NCI-H2107 treated with DMSO at 0.1 percent for 48 hours (cell line): ENCODE results near the gene FBXL17.
"Not testable (repeated sequence)": the region's sequence is repeated elsewhere in the genome, so short reads cannot be mapped to it uniquely, and the experiment has no call there.

Experiments used
- DNase-seq: peaks from one replicate; lab custom pipeline; 2025; ENCODE audit not compliant: unreplicated experiment; lab: John Stamatoyannopoulos, UW

FBXL17 gene

DNA sequence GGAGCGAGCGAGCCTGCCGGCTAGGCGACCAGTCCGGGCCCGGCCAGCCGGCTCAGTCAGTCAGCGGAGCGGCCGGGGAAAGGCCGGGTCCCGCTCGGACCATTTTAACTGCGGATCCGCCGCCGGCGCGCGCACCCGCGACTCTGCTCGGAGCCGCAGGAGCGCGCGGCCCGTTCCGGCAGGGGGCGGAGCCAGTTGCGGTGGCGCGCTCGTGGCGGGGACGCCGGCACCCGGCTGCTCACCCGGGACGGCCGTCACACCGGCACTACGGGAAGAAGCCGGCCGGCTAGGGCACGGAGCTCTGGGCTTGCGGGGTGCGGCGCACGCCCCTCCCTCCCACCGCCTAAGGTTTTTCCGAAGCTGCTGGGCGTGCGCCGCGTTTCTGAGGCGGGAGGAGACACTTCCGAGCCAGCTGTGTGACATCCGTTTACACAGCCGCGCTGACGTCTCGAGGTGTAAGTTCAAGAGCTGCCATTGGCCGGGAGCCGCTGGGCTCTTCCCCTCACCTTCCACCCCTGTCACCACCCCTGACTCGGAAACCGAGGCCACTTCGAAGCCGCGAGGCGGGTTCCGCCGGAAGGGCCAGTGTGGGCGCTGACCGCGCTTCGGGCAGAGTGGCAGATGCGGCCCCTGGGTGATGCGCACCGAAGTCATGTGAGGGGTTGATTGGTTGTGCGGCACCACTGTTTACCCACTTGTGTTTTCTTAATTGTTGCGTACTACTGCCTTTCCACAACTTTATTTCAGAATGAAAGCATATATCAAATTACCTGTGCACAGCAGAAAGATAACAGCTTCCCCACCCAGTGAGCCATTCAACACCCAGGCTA is at the start of gene FBXL17:
Gene FBXL17, minus strand, starts transcription at position 145 of the 830 bp plus-strand sequence.
- DNase-seq, result peak; percentile 74

DNA sequence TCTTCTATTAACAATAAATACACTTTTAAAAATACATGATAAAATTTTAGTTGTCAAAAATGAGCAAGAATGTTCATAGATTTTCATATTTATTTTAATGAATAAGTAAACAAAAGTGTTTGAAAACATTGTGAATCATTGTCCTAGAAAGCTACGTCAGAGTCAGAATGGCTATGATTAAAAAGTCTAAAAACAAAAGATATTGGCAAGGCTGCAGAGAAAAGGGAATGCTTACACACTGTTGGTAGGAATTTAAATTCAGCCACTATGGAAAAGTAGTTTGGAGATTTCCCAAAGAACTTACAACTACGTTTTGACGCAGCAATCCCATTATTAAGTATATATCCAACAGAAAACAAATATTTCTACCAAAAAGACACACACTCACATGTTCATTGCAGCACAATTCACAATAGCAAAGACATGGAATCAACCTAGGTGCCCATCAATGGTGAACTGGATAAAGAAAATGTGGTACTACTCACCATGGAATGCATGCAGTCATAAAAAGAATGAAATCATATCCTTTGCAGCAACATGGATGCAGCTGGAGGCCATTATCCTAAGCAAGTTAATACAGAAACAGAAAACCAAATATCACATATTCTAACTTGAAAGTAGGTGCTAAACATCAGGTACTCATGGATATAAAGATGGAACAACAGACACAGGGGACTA is 49.2 kb upstream of the FBXL17 start:
- DNase-seq, result no peak

DNA sequence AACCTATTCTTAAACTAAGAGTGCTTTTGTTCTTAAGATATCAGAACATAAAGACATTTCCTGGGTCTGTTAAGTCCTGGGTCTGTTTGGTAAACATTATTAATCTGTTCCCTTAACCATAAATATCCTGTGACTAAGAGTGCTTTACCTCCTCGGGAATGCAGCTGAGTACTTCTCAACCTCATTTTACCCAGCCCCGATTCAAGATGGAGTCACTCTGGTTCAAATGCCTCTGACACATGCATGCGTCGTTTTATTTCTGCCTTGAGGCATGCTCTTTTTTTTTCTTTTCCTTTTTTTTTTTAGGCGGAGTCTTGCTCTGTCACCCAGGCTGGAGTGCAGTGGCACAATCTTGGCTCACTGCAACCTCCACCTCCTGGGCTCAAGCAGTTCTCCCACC is 39.8 kb upstream of the FBXL17 start:
- DNase-seq, result no peak

DNA sequence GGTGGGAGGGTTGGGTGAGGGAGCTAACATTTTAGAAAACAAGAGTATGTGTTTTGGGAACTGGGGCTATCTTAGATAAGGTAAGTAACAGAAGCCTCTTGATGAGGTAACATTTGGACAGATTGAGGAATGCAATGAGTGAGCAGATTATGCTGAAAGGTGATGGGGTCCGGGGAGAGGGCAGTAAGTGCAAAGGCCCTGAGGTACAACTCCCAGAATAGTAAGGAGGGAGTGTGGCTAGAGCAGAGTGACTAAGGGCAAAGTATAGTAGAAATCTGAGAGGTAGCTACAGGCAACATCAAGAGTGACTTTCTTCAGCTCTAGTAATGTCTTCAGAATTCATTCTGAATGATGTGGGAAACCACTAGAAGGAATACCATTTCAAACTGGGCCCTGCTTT is 38.9 kb upstream of the FBXL17 start:
- DNase-seq, result no peak

DNA sequence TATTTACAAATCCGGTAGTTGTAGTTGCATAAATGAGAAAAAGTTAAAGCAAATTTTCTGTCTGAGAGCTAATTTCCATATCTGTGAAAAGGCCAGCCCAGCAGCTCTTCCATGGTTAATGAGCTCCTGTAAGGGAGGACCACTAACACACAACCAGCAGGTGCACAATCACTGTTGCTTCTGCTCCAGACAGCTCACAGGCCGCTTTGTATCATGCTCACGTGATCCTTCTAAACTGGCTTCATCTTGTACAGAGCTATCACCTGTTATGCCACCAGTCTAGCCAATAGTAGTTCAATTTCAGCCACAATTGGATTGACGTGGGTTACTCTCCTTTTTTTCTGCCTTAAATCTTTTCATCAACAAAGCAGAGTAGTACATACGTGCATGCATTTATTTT is 38.3 kb upstream of the FBXL17 start:
- DNase-seq, result no peak

DNA sequence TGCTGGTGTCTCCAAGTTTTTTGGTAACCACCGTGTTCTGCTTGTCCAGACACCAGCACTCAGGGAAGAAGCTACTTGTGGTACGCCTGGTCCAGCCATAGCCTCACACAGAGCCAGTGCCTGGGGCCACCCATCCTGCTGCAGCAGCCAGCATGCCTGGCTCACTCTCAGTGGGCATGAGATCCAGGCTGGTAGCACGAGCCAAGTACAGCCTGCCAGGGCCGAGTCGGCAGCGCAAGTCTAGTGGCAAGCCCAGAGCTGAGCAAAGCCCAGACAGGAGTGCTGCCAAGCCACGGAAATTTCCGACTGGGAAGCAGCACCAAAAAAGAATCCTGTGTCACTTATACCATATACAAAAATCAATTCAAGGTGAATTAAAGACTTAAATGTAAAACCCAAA is 36.3 kb upstream of the FBXL17 start:
- DNase-seq, result no peak

DNA sequence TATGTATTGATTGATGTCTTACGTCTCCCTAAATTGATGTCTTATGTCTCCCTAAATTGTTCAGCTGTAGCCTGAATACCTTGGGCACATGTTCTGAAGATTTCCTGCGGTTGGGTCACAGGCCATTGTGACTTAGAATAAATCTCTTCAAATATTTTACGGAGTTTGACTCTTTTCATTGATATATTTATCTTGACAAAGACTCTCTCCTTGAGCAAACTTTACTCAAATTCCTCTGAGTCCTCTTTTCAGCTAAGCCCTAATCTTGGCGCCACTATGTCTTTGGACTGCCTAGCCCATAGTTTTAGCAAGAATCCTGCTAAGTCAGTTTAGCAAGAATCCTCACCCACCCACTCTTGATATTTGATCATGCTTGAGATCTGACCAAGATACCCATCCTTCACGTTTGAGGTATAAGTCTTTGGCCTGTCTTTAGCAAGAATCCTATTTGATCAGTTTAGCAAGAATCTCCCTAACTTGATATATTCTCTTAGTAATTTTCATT is 35.3 kb upstream of the FBXL17 start:
- DNase-seq, result no peak

DNA sequence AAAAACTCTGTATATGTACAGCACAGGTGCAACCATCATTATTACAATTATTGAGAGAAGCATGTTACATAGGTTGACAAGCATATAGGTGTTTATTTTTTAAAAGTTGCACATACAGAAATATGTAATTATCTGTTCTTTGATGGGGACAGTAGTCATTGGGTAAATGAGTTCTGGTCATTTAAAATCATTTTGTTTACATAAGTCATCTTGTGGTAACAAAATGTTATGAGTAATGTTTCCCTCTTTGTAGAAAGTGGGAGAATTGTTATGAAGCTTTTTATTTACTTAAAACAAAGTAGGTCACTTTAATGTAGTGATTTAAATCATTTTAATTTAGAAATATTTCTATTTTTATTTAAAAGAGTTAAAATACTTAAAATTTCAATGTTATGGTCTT is 33.8 kb upstream of the FBXL17 start:
- DNase-seq, result no peak

DNA sequence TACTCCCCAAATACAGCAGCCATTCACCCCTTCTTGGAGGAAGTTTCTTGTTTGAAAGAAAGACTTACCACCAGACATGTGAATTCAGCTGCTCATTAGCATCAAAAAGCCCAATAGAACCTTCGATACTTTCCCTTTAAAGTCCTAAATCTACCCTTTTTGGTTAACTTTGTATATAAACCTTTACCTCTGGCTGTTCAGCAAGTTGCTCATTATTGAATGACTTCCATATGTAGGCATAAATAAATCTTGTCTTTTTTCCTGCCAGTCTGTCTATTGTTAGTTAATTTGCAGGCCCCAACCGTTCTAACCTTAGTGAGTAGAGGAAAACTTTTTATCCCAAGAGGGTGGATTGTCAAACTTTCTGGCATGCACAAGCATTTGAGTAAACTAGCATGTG is 27.9 kb upstream of the FBXL17 start:
- DNase-seq, result no peak

DNA sequence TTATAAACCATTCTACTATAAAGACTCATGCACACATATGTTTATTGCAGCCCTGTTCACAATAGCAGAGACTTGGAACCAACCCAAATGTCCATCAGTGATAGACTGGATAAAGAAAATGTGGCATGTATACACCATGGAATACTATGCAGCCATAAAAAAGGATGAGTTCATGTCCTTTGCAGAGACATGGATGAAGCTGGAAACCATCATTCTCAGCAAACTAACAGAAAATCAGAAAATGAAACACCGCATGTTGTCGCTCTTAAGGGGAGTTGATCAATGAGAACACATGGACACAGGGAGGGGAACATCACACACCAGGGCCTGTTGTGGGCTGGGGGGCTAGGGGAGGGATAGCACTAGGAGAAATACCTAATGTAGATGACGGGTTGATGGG is 23.3 kb upstream of the FBXL17 start:
- DNase-seq, result not testable (repeated sequence)

DNA sequence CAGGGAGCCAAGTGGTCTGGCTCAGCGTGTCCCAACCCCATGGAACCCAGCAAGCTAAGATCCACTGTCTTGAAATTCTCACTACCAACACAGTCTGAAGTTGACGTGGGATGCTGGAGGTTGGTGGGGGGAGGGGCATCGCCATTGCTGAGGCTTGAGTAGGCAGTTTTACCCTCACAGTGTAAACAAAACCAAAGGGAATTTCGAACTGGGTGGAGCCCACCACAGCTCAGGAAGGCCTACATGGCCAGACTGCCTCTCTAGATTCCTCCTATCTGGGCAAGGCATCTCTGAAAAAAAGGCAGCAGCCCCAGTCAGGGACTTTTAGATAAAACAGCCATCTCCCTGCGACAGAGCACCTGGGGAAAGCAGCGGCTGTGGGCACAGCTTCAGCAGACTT is 17.1 kb upstream of the FBXL17 start:
- DNase-seq, result no peak

DNA sequence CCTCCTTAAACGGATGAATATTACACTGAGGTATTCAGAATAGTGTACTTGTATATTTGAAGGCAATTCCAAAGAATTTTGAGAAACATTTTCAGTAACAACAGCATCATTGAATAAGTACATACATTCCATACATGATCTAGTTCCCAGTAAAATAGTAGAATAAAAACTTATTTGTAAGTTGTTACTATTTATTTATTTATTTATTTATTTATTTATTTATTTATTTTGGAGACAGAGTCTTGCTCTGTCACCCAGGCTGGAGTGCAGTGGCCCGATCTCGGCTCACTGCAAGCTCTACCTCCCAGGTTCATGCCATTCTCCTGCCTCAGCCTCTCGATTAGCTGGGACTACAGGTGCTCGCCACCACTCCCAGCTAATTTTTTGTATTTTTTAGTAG is 14.9 kb upstream of the FBXL17 start:
- DNase-seq, result not testable (repeated sequence)

DNA sequence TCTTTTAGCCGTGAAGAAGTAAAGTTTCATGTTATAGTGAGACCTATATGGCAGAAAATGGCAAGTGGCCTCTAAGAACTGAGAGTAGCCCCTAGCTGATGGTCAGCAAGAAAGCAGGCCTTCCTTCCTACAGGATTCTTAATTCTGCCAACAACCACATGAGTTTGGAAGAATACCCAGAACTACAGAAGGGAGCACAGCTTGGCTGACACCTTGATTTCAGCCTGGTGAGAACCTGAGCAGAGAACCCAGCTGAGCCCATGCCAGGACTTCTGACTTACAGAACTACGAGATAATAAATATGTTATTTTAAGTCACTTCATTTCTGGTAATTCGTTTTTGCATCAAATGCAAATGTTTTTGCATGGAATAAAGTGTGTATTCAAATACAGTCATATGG is 5.9 kb upstream of the FBXL17 start:
- DNase-seq, result no peak

DNA sequence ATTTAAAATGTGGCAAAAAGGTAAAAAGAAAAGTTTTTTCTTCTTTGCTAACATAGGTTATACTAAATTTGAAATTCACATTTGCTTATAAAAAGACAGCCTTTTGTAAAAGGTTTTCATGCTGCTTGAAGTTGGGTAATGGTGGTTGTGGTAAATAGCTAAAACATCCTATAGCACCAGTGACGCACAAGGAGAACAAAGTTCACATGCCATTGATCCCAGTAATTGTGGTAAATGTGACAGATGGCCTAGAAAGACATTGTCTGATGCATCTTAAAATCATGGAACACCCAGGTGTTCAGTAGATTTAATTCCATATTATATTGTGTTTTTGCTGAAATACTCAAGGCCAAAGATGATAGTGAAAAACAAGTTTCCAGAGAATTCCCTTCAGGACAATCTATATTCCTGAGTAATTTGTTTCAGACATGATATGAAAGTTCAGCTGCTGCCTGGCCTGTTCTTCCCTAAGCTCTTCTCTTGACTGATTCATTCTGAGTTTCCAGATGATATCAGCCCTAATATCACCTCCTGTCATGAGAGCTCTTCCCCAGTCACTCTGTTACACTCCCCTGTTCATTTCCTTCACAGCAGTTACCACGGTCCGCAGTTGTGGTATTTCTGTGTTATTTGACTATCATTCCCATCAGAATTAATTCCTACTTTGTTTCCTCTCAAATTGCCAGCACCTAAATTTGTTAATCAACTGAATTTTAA is 4.6 kb upstream of the FBXL17 start:
- no peak for DNase-seq

DNA sequence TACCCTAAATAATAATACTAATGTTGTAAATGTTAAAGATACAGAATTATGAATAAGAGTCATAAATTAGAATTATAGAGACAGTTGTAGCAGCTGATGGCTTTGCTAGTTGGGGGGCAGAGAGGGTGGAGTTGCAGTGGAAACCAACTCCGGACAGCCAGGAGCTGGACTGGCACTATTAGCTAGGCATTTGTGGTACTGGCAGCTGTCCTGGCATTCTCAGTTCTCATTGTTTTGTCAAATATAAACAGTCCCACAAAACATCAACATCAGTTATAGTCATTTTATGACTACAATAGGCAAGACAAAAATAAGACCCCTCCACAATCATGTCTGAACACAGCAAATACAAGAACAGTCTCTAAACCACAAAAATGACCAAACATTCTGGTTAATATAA is 2.8 kb upstream of the FBXL17 start:
- no peak for DNase-seq

DNA sequence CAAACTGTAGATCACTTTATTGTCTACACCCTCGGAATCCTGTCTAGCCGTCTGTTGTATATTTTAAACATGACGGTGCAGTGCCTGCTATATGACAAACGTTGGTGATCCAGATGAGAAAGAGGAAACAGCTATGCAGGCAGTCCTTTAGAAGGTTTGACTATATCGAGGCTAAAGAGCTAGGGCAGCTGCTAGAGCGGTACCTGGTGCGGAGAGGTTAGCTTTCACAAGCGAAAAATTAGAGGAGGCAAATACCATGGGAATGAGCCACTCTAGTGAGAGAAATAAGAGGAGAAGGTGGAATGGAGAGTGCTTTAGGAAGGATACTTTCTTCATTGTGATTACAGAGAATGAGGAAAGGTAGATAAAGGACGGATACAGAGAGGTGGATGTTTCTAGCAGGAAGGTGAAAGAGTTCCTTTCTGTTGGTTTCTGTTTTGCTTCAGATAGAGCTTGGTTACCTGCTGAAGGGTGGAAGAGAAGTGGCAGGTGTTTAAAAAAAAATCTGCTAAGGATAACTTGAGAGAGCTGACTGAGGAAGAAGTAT is 959 bp upstream of the FBXL17 start:
- peak; percentile 71 for DNase-seq

DNA sequence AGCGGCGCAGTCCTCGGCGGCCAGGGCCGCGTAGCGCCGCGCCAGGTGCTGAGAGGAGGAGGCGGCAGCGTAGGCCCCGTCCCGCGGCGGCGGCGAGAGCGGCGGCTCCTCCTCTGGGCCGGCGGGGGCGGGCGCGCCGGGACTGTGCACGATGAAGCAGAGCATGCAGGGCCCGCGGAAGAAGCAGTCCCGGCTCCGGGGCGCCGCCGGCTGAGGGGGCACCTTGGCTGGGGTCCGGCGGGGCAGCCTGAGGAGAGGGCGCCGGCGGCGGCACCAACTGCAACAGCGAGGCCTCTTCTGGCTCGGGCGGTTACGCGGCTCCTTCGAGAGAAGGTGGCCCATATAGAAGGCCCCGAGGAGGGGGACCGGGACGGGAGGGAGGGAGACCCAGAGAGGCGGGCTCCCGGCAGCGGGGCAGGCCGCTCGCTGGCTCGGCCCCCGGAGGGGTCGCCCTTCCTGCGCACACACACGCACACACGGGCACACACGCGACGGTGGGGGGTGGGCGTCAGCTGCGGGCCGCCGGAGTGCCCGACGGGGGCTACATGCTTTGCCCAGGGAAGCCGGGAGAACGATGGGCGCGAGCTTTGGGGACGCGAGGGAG is 446 bp downstream of the FBXL17 start:
- DNase-seq, result no peak

DNA sequence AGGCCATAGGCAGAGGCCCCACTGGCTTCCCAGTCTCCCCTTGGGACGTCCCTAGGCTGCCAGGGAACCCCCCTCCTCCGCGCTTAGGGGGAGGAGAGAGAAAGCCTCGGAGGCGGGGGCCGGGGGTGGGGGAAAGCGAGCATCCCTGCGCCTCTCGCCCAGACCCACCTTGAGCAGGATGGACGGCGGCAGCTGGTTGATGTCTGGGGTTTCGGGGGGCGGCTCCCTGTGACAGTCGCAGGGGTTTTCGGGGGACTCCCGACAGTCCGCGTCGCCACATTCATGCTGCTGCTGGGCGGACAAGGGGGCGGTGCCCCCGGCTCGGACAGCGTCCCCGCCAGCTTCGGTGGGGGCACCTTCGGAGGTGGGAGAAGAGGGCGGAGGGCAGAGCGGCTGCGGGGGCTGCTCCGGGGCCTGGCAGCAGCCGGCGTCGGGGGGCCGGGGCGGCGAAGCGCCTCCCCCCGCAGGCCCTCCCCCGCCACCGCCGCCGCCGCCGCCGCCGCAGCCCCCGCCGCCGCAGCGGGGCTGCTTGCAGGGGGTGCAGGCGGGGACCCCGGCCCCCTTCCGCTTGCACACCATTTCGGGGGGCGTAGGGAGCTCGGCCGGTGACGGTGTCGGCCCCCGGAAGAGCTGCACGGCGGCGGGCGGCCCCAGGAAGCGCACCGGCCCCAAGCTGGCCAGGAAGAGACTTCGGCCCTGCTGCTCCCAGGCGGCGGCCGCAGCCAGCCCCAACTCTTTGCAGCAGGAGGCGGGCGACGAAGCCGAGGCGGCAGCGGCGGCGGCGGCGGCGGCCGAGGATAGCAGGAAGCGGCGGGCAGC is 1.2 kb downstream of the FBXL17 start:
- DNase-seq, result no peak

DNA sequence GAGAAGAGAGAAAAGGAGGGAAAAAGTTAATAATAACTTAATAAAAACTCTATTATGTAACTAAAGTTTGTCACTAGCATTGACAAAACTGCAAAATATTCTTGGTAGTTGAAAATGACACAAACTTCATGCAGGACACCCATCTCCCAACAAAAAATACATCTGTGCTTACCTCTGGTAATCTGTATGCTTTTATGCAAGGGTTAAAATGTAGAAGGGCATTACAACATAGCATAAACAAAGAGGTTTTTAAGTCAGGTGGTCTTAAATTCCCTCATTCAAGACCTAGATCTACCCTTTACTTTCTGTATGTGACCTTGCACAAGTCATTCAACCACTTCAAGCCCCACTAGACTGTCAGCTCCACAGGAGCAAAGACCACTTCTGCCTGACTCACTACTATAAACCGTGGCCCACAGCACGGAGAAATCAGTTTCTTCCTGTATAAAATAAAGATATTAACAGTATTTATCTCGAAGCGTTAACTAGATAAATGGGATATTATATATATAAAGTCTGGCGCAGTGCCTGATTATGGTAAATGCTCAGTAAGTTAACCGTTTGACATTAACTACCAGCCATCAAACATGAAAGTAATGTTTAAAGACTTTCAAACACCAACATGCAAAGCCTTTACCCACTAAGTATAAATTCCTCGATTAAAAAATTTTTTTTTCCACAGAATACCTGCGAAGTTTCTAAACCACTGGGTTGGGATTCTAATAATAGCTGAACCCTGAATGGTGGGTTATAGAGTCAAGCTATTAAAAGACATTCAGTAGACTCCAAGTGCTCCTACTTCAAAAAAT is 2.0 kb downstream of the FBXL17 start:
- DNase-seq, result no peak
